GOT3 (cell line): ENCODE results near the gene FCHO1.
A peak's percentile ranks its signal among the peaks of the same experiment; 100 is the strongest.
"Not testable (repeated sequence)": the region's sequence is repeated elsewhere in the genome, so short reads cannot be mapped to it uniquely, and the experiment has no call there.

Experiments
- DNase-seq: peaks from one replicate; lab custom pipeline; 2025; ENCODE audit warnings: mixed read lengths; lab: John Stamatoyannopoulos, UW

Gene FCHO1

GRCh38 chr19:17765069-17765618 is 13.9 kb downstream of the FCHO1 start:
- no peak for DNase-seq

GRCh38 chr19:17766543-17767131 is 15.4 kb downstream of the FCHO1 start:
- no peak for DNase-seq

- DNase-seq = no peak
Observed at GRCh38 chr19:17767559-17767958, 16.3 kb downstream of the FCHO1 start.

GRCh38 chr19:17770613-17771012 is 19.3 kb downstream of the FCHO1 start:
- no peak for DNase-seq

DNA sequence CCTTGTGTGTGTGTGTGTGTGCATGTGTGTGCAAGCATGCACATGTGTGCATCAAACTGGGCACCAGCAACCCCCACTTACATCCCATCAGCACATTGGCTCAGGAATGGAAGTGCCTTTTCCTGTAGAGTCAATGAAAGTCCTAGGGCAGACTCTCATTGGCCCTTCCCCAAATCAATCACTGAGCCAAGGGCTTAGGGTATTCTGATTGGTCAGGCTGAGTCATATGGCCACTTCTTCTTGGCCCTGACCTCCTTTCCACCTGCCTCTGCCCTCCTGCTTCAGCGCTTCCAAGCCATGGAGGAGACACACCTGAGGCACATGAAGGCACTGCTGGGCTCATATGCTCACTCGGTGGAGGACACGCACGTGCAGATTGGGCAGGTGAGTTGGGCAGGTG is 20.9 kb downstream of the FCHO1 start:
- DNase-seq = no peak

- DNase-seq = no peak
Observed at GRCh38 chr19:17775245-17775927, 24.1 kb downstream of the FCHO1 start.

DNA sequence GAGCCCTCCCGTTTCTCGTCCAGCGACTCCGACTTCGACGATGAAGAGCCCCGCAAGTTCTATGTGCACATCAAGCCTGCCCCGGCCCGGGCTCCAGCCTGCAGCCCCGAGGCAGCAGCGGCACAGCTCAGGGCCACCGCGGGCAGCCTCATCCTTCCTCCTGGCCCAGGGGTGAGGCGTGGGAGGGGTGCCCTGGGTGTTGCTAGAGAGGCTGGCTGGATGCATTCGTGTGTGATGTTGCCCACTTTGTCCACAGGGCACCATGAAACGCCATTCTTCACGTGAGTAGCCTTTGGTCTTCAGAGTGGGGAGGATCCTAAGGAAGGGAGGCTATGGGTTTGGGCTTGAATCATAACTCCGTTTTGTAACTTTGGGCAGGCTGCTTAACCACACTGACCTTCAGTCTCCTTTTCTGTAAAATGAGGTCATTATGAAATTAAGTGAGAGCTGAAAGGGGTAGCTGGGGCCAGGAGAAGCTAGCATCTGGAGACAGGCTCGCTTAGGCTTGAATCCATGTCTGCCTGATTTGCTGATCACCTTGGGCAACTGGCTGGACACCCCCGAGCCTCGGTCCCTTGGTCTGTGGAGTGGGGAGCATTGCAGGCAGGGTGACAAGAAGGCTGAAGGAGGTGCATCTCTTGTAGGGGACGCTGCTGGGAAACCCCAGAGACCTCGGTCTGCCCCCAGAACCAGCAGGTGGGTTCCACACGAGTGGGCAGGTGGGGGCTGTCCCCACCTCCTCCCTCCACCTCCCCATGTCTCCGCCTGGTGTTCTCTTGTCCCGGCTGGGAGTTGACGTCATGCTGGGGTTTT is 24.9 kb downstream of the FCHO1 start:
- no peak for DNase-seq

GRCh38 chr19:17777840-17778239 is 26.6 kb downstream of the FCHO1 start:
- DNase-seq = not testable (repeated sequence)

GRCh38 chr19:17778251-17778967 is 27.1 kb downstream of the FCHO1 start:
- DNase-seq = no peak

DNA sequence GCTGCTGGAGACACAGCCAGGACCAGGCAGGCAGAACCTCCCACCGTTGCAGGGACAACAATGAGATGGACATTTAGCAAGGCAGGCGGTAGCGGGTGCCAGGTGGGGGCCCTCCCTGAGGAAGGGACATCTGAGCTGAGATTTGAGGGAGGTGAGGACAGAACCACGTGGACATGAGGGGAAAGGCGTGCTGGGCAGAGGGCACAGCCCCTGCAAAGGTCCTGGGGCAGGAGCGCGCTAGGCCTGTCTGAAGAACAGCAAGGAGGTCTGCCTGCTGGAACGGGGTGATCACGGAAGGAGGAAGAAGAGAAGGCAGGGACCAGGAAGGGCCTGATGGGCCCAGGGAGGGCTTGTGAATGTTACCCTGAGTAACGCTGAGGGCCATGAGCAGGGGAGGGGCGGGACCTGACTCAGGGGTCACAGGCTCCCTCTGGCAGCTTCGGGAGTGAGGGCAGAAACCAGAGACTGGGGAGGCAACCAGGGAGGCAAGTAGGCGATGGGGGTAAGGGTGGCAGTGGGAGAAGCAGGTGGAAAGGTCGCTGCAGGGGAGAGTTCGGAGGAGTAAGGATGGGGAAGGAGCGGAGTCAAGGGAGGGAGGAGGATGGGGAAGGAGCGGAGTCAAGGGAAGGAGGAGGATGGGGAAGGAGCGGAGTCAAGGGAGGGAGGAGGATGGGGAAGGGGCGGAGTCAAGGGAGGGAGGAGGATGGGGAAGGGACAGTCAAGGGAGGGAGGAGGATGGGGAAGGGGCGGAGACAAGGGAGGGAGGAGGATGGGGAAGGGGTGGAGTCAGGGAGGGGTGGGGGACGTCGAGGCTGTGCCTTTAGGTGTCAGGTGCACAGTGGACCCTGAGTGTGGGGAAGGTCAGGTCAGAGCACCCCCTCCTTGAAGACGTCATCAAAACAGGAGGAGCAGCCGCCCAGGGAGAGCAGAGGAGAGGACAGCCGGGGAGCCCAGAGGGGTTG is 28.0 kb downstream of the FCHO1 start:
- DNase-seq = no peak

DNA sequence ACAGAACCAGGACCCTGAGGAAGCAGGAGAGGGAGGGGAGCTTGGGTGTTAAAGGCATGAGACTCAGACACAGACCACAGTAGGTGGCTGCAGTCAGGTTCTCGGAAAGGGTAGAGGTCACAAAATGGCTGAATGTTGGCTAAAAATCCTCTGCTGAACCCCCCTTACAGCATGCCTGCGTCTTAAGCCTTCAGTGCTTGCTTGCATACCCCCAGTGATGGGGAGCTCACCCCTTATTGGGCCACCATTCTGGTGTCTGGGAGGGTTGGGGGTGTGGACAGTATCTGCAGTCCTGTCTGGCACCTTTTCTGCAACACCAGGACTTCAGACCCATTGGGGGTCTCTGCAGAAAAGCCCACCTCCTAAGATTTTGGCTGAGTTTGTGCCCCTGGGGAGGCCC is 29.5 kb downstream of the FCHO1 start:
- DNase-seq = no peak

DNA sequence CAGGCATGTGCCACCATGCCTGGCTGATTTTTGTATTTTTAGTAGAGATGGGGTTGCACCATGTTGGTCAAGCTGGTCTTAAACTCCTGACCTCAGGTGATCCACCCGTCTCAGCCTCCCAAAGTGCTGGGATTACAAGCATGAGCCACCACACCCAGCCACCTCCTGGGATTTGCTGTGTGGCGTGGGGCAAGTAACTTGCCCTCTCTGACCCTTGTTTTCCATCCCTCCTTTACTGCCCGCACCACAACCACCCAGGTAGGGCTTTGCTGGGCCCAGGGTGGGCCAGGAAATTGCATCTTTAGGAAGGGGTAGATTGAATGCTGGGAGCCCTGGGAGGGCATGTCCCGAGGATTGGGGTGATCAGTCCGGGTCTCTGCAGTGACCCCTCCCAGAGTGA is 32.4 kb downstream of the FCHO1 start:
- DNase-seq = not testable (repeated sequence)

DNA sequence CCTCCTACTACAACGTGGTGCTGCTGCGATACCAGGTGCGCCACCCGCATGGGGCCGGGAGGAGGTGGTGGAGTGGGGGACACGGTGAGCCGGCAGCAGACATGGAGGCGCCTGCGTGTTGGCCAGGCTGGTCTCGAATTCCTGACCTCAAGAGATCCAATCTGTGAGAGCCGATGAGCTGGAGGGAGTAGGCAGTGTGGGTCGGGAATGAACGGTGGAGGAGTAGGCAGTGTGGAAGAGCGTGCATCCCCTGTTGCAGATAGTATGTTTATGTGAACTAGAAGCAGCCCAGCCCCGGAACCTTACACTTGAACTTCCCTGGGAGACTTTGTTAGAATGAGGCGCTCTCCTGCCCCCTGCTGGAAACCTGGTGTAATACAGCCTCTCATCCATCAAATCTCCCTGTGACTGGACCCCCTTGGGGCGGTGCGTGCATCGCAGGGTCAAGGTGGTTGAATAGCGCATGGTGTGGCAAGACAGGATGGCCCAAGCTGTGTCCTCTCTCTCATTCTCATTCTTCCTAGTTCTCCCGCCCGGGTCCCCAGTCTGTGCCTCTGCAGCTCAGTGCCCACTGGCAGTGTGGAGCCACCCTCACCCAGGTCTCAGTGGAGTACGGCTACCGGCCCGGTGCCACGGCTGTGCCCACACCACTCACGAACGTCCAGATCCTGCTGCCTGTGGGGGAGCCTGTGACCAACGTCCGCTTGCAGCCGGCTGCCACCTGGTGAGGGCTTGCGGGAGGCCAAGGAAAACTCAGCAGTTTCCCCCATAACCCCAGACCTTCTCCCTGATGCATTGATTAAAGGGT is 33.1 kb downstream of the FCHO1 start:
- DNase-seq = peak; percentile 36

DNA sequence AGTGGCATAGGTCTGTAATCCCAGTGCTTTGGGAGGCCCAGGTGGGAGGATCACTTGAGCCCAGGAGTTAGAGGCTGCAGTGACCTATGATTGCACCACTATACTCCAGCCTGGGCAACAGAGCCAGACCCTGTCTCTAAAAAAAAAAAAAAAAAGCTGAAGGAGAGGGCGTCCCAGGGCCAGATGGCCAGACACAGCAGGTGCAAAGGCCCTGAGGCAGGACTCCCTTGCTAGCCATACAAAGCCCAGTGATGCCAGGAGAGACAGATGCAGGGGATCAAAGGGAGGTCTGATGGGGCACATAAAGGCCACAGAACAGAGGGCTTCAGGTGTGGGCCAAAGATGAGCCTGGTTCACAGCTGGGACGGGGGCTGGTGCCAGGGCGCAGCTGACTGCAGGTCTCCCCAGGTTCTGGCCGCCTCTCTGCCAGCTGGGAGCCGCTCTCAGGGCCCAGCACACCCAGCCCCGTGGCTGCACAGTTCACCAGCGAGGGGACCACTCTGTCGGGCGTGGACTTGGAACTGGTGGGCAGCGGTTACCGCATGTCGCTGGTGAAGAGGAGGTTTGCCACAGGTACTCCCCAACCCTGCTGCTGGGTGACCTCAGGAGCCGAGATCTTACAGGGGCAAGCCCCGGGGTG is 36.1 kb downstream of the FCHO1 start:
- no peak for DNase-seq

GRCh38 chr19:17788632-17789031 is 37.4 kb downstream of the FCHO1 start:
- DNase-seq = no peak

GRCh38 chr19:17790059-17790780 is 38.9 kb downstream of the FCHO1 start:
- no peak for DNase-seq

DNA sequence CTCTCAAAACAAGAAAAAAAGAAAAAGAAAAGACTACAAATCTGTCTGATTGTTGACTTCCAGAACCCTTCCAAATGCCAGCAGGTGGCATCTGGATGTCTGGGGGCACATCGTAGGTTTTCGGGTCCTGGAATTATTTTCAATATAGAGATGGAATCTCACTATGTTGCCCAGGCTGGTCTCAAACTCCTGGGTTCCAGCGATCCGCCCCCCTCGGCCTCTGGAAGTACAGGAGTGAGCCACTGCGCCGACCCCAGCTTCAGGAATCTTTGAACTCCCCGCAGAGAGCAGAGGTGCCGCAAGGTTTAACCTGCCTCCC is 43.1 kb downstream of the FCHO1 start:
- DNase-seq = no peak

- DNase-seq = no peak
Observed at GRCh38 chr19:17794731-17795494, 43.6 kb downstream of the FCHO1 start, which contains the start of gene B3GNT3. B3GNT3 (plus strand) TSS chr19:17795138; CDS start chr19:17807808, 12,670 bp downstream.
